HG02884 (cell line): Measurements from ENCODE around the gene ITPRIP.

Experiments used
- ATAC-seq: cut with Tn5 transposase; IDR thresholded peaks from one replicate; pipeline ENCODE4 v1.9.1; 2021; ENCODE audit warnings: mild to moderate bottlenecking, moderate library complexity; ENCODE audit not compliant: unreplicated experiment

ITPRIP gene

DNA sequence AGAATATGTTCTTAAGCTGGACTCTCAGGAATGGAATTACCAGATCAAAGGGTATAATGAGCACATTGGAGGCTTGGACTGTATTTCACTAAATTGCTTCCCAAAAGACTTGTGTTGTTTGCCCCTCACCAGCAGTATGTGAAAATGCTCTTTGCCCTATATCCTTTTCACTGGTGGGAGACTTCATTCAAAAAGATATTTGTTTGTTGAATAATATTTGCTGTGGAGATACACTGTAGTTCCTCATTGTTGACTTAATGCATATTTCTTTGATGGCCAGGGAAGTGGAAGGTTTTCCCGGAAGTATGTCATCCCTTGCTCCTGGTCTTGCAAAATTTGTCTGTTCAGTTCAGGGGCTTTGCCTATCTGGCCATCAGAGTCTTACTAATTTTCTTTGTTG lies 49.9 kb downstream of the ITPRIP start:
- ATAC-seq = no peak

DNA sequence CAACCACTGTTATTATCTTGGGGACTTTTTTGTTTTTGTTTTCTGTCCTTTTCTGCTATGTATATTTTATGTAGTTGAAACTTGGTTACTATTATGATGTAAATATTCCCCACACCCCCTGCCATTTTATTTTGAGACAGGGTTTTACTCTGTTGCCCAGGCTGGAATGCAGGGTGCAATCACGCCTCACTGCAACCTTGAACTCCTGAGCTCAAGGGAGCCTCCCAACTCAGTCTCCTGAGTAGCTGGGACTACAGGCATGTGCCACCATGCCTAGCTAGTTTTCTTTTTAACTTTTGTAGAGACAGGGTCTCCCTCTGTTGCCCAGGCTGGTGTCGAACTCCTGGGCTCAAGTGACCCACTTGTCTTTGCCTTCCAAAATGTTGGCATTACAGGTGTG lies 51.3 kb downstream of the ITPRIP start:
- ATAC-seq = no peak

DNA sequence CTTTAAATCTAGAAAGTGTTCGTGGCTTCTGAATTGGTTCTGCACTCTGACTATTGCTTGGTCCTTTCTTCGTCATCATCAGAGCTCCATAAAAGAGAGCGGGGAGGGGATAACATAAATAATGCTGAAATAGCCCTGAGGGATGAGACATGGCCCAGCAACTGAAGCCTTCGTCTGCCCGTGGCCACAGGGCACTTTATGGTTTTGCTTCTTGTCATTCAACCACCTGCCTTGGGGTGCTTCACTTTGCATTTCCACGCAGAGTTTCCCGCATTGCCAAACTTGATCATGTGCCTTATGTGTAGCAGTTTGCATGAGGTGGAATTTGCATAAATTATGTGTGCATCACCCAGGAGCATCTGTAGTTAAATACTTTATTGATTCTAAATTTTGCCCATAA lies 53.4 kb downstream of the ITPRIP start:
- no peak for ATAC-seq

GRCh38 chr10:104281694-104282093 lies 56.6 kb downstream of the ITPRIP start:
- ATAC-seq = no peak

- ATAC-seq = no peak
Observed at GRCh38 chr10:104279550-104280259, 58.6 kb downstream of the ITPRIP start.

- no peak for ATAC-seq
Observed at GRCh38 chr10:104277785-104278184, 60.5 kb downstream of the ITPRIP start.

- ATAC-seq = no peak
Observed at GRCh38 chr10:104276192-104276591, 62.1 kb downstream of the ITPRIP start.

DNA sequence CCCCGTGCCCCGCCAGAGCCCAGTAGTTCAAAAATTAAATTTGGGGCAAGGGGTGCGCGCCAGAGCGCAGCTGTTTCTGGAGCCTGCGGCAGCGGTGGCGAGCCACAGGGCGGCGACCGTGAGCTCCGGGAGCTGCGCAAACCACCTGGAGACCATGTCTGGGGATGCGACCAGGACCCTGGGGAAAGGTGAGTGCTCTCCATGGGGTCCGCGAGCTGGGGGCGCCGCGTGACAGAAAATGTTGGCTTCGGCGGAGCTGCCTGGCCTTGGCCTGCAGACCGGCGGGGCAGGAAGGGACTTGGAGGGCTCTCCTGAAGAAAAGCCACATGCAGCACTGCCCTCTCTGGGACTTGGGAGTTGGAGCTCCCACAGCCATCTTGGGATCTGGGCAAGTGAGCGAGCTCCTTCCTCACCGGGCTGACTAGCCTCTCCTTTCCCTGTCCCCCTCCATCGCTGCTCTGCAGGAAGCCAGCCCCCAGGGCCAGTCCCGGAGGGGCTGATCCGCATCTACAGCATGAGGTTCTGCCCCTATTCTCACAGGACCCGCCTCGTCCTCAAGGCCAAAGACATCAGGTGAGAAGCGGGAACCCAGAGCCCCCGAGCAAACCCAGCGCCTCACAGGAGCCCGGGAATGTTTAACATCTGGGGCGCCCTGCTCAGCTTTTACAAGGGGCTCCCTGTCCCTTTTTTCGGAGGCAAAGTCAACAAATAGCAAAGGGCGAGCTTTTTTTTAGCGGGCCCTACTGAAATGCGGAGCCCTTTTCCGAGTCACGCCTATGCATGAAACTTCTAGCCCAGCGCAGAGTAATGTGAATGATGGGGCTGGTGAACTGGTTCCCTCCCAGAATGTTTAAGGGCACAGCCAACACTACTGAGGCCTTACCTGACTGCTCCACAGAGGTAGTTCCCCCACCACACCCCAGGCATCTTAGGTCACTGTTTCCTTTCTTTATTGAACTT lies 63.2 kb downstream of the ITPRIP start:
- ATAC-seq = peak; percentile 89

GRCh38 chr10:104273899-104274575 lies 64.2 kb downstream of the ITPRIP start:
- ATAC-seq = no peak

- no peak for ATAC-seq
Observed at GRCh38 chr10:104273286-104273685, 65.0 kb downstream of the ITPRIP start.

DNA sequence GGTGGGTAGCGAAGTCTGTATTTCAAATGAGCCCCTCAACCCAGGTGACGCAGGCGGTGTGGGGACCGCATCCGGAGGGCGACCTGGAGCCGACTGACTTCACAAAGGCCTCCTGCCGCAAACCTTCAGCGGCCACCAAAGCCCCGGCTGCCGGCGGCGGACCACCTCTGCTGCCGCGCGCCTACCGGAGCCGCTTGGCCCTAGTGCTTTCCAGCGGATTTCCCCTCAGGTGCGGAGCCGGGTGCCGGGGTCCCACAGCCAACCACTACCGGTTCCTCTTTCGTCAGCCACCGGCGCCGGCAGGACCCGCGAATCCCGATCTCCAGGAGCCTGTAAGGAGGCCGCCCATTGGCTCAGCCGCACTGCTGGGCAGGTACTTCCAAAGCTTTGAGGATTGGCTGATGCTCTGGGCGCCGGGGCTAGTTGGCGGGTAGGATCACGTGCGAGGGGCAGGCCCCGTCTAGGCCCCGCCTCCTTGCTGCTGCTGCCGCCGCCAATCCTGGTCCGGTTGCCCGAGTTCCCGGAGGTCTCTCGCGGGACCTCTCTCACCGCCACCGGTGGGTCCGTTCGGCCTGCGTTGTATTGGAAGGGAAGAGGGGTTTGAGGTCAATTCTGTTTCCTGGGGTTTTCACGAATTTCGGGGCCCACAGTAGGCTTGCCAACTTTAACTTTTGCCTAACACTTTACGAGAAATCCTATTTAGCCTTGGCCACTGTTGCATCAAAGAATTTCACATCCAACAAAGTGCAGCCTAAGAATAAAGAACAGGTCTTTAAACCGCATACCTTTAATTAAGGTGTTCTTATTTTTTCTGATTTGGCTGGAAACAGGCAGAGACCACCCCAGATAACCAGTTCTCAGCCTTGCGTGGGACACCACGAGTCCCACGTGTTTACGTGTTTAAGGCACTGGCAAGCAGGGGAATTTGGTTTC lies 69.3 kb downstream of the ITPRIP start, which contains the start of gene GSTO2:
Gene GSTO2 (plus strand): TSS at position 472 of the 933 bp plus-strand sequence. CDS start 5,732 bp downstream, outside the sequence.
- ATAC-seq = peak; percentile 99

- no peak for ATAC-seq
Observed at GRCh38 chr10:104268405-104268712, 69.9 kb downstream of the ITPRIP start.

- no peak for ATAC-seq
Observed at GRCh38 chr10:104267721-104268404, 70.4 kb downstream of the ITPRIP start.

DNA sequence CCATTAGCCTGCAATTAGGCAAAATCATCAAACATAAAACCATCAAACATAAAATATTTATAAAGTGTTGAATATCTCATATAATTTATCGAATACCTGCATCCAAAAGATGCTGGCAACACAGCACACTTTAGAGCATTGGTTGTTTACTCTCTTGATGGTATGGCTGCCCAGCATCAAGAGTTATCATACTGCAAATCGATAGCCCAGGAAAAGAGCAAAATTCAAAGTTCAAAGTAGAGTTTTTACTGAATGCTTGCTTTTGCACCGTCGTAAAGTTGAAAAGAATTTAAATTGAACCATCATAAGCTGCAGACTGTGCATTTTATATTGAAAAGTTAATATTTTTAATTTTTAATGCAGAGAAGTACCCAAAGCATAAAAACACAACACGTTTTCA lies 73.5 kb downstream of the ITPRIP start:
- no peak for ATAC-seq

DNA sequence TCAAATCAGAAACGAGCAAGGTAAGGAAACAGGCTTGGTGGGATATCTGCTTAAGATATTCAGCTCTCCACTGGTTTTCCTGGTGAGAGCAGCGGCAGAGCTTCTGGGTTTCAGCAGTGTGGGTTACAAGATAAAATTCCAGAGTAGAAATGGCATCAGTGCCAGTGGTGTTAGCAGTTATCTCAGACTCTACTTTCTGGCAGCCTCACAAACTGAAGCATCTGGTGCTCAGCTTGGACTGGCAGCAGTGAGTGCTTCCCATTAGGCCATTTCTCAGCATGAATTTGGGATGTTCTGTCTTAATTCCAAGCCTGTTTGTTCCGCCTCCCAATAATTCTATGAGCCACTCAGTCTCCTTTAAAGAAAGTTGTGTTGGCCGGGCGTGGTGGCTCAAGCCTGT lies 76.2 kb downstream of the ITPRIP start:
- ATAC-seq = no peak

- no peak for ATAC-seq
Observed at GRCh38 chr10:104260775-104261115, 77.5 kb downstream of the ITPRIP start.

GRCh38 chr10:104259999-104260774 lies 78.1 kb downstream of the ITPRIP start:
- ATAC-seq = no peak
